SK-N-SH (cell line): ENCODE data around the gene FOXL1. TPM values are rescaled to one million over a fixed set of nuclear protein-coding genes. Genes with fewer than 3 reads are reported as not detected.

Experiments used
- CTCF ChIA-PET: fragments of 300-600, 350-600 bp; formaldehyde crosslinking; extraction: SDS; loops from one replicate; lab custom pipeline; 2021; lab: Yijun Ruan, JAX
- POLR2A ChIA-PET: fragments of 350-600 bp; sonication (Branson Sonifier 250); formaldehyde crosslinking; extraction: SDS; loops from one replicate; lab custom pipeline; 2020; ENCODE audit warnings: antibody characterized with exemption, inconsistent platforms; lab: Yijun Ruan, JAX
- DNase-seq: peaks from one replicate; pipeline ENCODE4 v3.0.0; 2012
- H2AFZ ChIP-seq: fragments of 200-600 bp; sonication (generic); 2 replicates; pipeline ENCODE4 v1.8.1; 2016; ENCODE audit warnings: antibody characterized with exemption, mild to moderate bottlenecking, low read depth
- H3F3A ChIP-seq: fragments of 200-600 bp; sonication (generic); replicated peaks from 2 replicates; pipeline ENCODE3; 2016; ENCODE audit warnings: antibody characterized with exemption, mild to moderate bottlenecking; ENCODE audit not compliant: insufficient read depth
- H3K27ac ChIP-seq, 2 experiments: fragments of 200-500 bp in 1 of 2; fragments of 200-600 bp in 1 of 2; sonication (Bioruptor generic) in 1 of 2; sonication (generic), shearing (Covaris generic) in 1 of 2; 2 replicates each; pipeline versions ENCODE4 v1.5.1 to v1.6.1; 2014 to 2016; ENCODE audit warnings: low read depth in 2 of 2, inconsistent platforms in 1 of 2, low read length in 1 of 2, mild to moderate bottlenecking in 1 of 2, mixed read lengths in 1 of 2
- H3K27me3 ChIP-seq: fragments of 200-600 bp; sonication (generic), shearing (Covaris generic); 2 replicates; pipeline ENCODE4 v1.6.1; 2016; ENCODE audit warnings: mixed run types; ENCODE audit not compliant: insufficient read depth
- H3K36me3 ChIP-seq, 2 experiments: fragments of 200-500 bp in 1 of 2; fragments of 200-600 bp in 1 of 2; sonication (Bioruptor generic) in 1 of 2; sonication (generic) in 1 of 2; replicated peaks in 1 of 2; 2 replicates each; pipeline versions ENCODE3 to v1.5.1; 2014 to 2016; ENCODE audit warnings: low read length in 1 of 2, mild to moderate bottlenecking in 1 of 2; ENCODE audit not compliant: insufficient read depth in 2 of 2, control insufficient read depth in 1 of 2
- H3K4me1 ChIP-seq, 2 experiments: fragments of 200-500 bp in 1 of 2; fragments of 200-600 bp in 1 of 2; sonication (Bioruptor generic) in 1 of 2; sonication (generic), shearing (Covaris generic) in 1 of 2; 2 replicates each; pipeline versions ENCODE4 v1.5.1 to v1.6.1; 2014 to 2016; ENCODE audit warnings: low read depth in 1 of 2, low read length in 1 of 2, mixed run types in 1 of 2; ENCODE audit not compliant: insufficient read depth in 2 of 2, control insufficient read depth in 1 of 2
- H3K4me2 ChIP-seq: fragments of 200-600 bp; sonication (generic), shearing (Covaris generic); 2 replicates; pipeline ENCODE4 v1.6.1; 2017; ENCODE audit warnings: mixed run types
- H3K4me3 ChIP-seq, 2 experiments: fragments of 200-500 bp in 1 of 2; fragments of 200-600 bp in 1 of 2; sonication (Bioruptor generic) in 1 of 2; sonication (generic), shearing (Covaris generic) in 1 of 2; 2 replicates each; pipeline versions ENCODE4 v1.5.1 to v1.8.1; 2014 to 2016; ENCODE audit warnings: low read depth in 2 of 2, inconsistent platforms in 1 of 2, low read length in 1 of 2, mild to moderate bottlenecking in 1 of 2, mixed read lengths in 1 of 2, moderate library complexity in 1 of 2
- H3K79me2 ChIP-seq: fragments of 200-600 bp; sonication (generic); 2 replicates; pipeline ENCODE4 v1.8.1; 2017; ENCODE audit warnings: mild to moderate bottlenecking; ENCODE audit not compliant: insufficient read depth
- H3K9ac ChIP-seq: fragments of 200-600 bp; sonication (generic); 2 replicates; pipeline ENCODE4 v1.6.1; 2017; ENCODE audit warnings: mixed run types
- H3K9me2 ChIP-seq: fragments of 200-600 bp; sonication (generic); 2 replicates; pipeline ENCODE4 v1.6.1; 2017; ENCODE audit warnings: mixed run types
- H3K9me3 ChIP-seq: fragments of 200-600 bp; sonication (generic); 2 replicates; pipeline ENCODE4 v1.6.1; 2017; ENCODE audit warnings: mixed run types, mild to moderate bottlenecking, moderate library complexity
- H4K20me1 ChIP-seq: fragments of 200-600 bp; sonication (generic); 2 replicates; pipeline ENCODE4 v1.6.1; 2017; ENCODE audit warnings: mild to moderate bottlenecking, mixed run types; ENCODE audit not compliant: insufficient read depth
- CHD2 ChIP-seq: fragments of 150-350 bp; IDR thresholded peaks from 2 replicates; pipeline ENCODE4 v1.6.1; 2018; ENCODE audit warnings: low read length; ENCODE audit not compliant: partially characterized antibody
- ELF1 ChIP-seq: IDR thresholded peaks from 2 replicates; pipeline ENCODE4 v1.4.0; 2012
- EP300 ChIP-seq, 2 experiments: IDR thresholded peaks; 2 replicates each; pipeline versions ENCODE4 v1.4.0 to v1.6.1; 2012; ENCODE audit warnings: borderline replicate concordance in 1 of 2, low read depth in 1 of 2, low read length in 1 of 2
- EZH2phosphoT487 ChIP-seq: fragments of 200-600 bp; sonication (generic); IDR thresholded peaks from 2 replicates; pipeline ENCODE4 v1.6.1; 2017; ENCODE audit warnings: low read depth, mixed run types, mild to moderate bottlenecking, antibody characterized with exemption, moderate library complexity, borderline replicate concordance
- FOXJ3 ChIP-seq: sonication (generic); formaldehyde crosslinking; IDR thresholded peaks from 2 replicates; pipeline ENCODE4 v1.5.1; 2020; ENCODE audit warnings: mild to moderate bottlenecking, missing genetic modification reagents
- GATA2 ChIP-seq: sonication (generic); formaldehyde crosslinking; IDR thresholded peaks from 2 replicates; pipeline ENCODE4 v1.5.0; 2020; ENCODE audit warnings: mild to moderate bottlenecking, missing genetic modification reagents
- JUND ChIP-seq: IDR thresholded peaks from 2 replicates; pipeline ENCODE4 v1.4.0; 2012
- MEF2A ChIP-seq: IDR thresholded peaks from 2 replicates; pipeline ENCODE4 v1.4.0; 2012; ENCODE audit warnings: low read depth, borderline replicate concordance
- NFIC ChIP-seq: IDR thresholded peaks from 2 replicates; pipeline ENCODE4 v1.4.0; 2012; ENCODE audit warnings: borderline replicate concordance
- RAD21 ChIP-seq: IDR thresholded peaks from 2 replicates; pipeline ENCODE4 v1.6.1; 2012; ENCODE audit warnings: mild to moderate bottlenecking, low read length
- RCOR1 ChIP-seq: fragments of 150-350 bp; IDR thresholded peaks from 2 replicates; pipeline ENCODE4 v1.6.1; 2017; ENCODE audit warnings: antibody characterized with exemption, low read length
- RXRA ChIP-seq: IDR thresholded peaks from 2 replicates; pipeline ENCODE4 v1.4.0; 2012; ENCODE audit warnings: low read depth, mild to moderate bottlenecking, borderline replicate concordance
- SIN3A ChIP-seq: IDR thresholded peaks from 2 replicates; pipeline ENCODE4 v1.6.1; 2012; ENCODE audit warnings: low read depth, mild to moderate bottlenecking, low read length, moderate library complexity, borderline replicate concordance
- TCF12 ChIP-seq: IDR thresholded peaks from 2 replicates; pipeline ENCODE4 v1.4.0; 2012
- TEAD4 ChIP-seq: IDR thresholded peaks from 2 replicates; pipeline ENCODE4 v1.4.0; 2012; ENCODE audit warnings: mild to moderate bottlenecking, borderline replicate concordance; ENCODE audit not compliant: insufficient read depth
- USF1 ChIP-seq: IDR thresholded peaks from 2 replicates; pipeline ENCODE4 v1.4.0; 2012; ENCODE audit warnings: low read depth, borderline replicate concordance
- YY1 ChIP-seq: IDR thresholded peaks from 2 replicates; pipeline ENCODE4 v1.4.0; 2012; ENCODE audit warnings: low read depth, mild to moderate bottlenecking
- WGBS: methylation state at CpG from one replicate; pipeline ENCODE4 v1.1.6; 2017; ENCODE audit warnings: low lambda C conversion rate; 5-methylcytosine and 5-hydroxymethylcytosine counted together
- polyA plus RNA-seq, 3 experiments: library from polyadenylated mRNA; depleted of rRNA; stranded (reverse); fragments of >200 nt; gene quantifications; 2 replicates each; pipeline ENCODE4 v1.2.3, GENCODE V29; 2012
- TF ChIP-seq, protein P1 (sequence below): IDR thresholded peaks from 2 replicates; pipeline ENCODE4 v1.4.0; 2012; ENCODE audit warnings: low read depth
- TF ChIP-seq, protein P2 (sequence below): fragments of 150-350 bp; IDR thresholded peaks from 2 replicates; pipeline ENCODE4 v1.6.1; 2016; ENCODE audit warnings: mild to moderate bottlenecking, low read depth, low read length
- TF ChIP-seq, protein P3 (sequence below): fragments of 150-350 bp; IDR thresholded peaks from 2 replicates; pipeline ENCODE4 v1.6.1; 2017; ENCODE audit warnings: antibody characterized with exemption, low read length, low read depth, borderline replicate concordance

The FOXL1 gene
- polyA plus RNA-seq, 1 of the 3 experiments (the other 2 are of a cell fraction): 2.5 TPM

GRCh38 chr16:86616906-86617305 lies 38.6 kb downstream of the FOXL1 start:
- Histone ChIP-seq H3K27me3 (no peaks in the 10 kb centered on the region), H3K9me3 (no peaks in the 10 kb centered on the region), H2AFZ (no peak overlapping the region), H4K20me1 (no peaks in the 10 kb centered on the region), H3K4me3 (no peak overlapping the region), H3K9me2 (no peaks in the 10 kb centered on the region), H3K27ac (no peak overlapping the region), H3K79me2 (no peaks in the 10 kb centered on the region), H3K4me1 (peaks cover 0 to 4% of the 10 kb centered on the region in 2 experiments; a peak in 3 of 4 replicates), H3F3A (no peaks in the 10 kb centered on the region), H3K36me3 (no peaks in the 10 kb centered on the region), H3K9ac (no peak overlapping the region), H3K4me2 (no peak overlapping the region)
- no peak for DNase-seq
- POLR2A ChIA-PET: no interaction called here
- TF ChIP-seq, protein P1, sequence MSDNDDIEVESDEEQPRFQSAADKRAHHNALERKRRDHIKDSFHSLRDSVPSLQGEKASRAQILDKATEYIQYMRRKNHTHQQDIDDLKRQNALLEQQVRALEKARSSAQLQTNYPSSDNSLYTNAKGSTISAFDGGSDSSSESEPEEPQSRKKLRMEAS: no peak
- TF ChIP-seq RAD21 (no peak), EP300 (IDR thresholded peaks at IDR 0.05; ENCODE audit: borderline replicate concordance in 1 of 2, low read depth in 1 of 2, low read length in 1 of 2) (no peak), TEAD4 (no peak), YY1 (no peak), RCOR1 (no peak), SIN3A (no peak), GATA2 (CRISPR knock-in tag) (no peak), RXRA (no peak), FOXJ3 (CRISPR knock-in tag) (no peak), NFIC (no peak), JUND (no peak), TCF12 (no peak), EZH2phosphoT487 (no peak), CHD2 (no peak), MEF2A (no peak), ELF1 (no peak), USF1 (no peak)
- TF ChIP-seq, protein P2, sequence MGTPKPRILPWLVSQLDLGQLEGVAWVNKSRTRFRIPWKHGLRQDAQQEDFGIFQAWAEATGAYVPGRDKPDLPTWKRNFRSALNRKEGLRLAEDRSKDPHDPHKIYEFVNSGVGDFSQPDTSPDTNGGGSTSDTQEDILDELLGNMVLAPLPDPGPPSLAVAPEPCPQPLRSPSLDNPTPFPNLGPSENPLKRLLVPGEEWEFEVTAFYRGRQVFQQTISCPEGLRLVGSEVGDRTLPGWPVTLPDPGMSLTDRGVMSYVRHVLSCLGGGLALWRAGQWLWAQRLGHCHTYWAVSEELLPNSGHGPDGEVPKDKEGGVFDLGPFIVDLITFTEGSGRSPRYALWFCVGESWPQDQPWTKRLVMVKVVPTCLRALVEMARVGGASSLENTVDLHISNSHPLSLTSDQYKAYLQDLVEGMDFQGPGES: no peak
- TF ChIP-seq, protein P3, sequence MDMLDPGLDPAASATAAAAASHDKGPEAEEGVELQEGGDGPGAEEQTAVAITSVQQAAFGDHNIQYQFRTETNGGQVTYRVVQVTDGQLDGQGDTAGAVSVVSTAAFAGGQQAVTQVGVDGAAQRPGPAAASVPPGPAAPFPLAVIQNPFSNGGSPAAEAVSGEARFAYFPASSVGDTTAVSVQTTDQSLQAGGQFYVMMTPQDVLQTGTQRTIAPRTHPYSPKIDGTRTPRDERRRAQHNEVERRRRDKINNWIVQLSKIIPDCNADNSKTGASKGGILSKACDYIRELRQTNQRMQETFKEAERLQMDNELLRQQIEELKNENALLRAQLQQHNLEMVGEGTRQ: no peak
- 66% methylated on average over 5 of the region's 5 CpGs for whole genome bisulfite sequencing
- CTCF ChIA-PET: interaction anchor here (0.6 kb wide), 1 partner anchor 355 kb away, joined by 3 read pairs; no protein-coding TSS in a partner anchor
